HepG2 (cell line): ENCODE results near the gene COX10. TPM values are rescaled to one million over a fixed set of nuclear protein-coding genes. Genes with fewer than 3 reads are reported as not detected.

Experiments
- GABPB1 ChIP-seq: IDR thresholded peaks from 2 replicates; pipeline ENCODE4 v1.6.1; 2016; ENCODE audit warnings: mild to moderate bottlenecking, missing genetic modification reagents, moderate library complexity, missing compliant biosample characterization
- HDAC2 ChIP-seq: sonication (generic); formaldehyde crosslinking; IDR thresholded peaks from 2 replicates; pipeline ENCODE4 v1.4.0; 2020; ENCODE audit warnings: missing genetic modification reagents
- HNF4A ChIP-seq: sonication (generic); formaldehyde crosslinking; IDR thresholded peaks from 2 replicates; pipeline ENCODE4 v1.4.0; 2020; ENCODE audit warnings: missing genetic modification reagents
- LBX2 ChIP-seq: sonication (generic); formaldehyde crosslinking; IDR thresholded peaks from 2 replicates; pipeline ENCODE4 v1.5.0; 2020; ENCODE audit warnings: missing genetic modification reagents, mild to moderate bottlenecking, borderline replicate concordance
- MYPOP ChIP-seq: sonication (generic); formaldehyde crosslinking; IDR thresholded peaks from 2 replicates; pipeline ENCODE4 v1.8.1; 2023; ENCODE audit warnings: mild to moderate bottlenecking, moderate library complexity, missing genetic modification reagents
- SOX13 ChIP-seq, 3 experiments: fragments of 450-650 bp in 1 of 3; sonication (generic) in 1 of 3; formaldehyde crosslinking in 1 of 3; IDR thresholded peaks in 2 of 3; conservative IDR thresholded peaks in 1 of 3; 2 replicates each; pipeline versions ENCODE4 v1.5.0 to v1.6.1; 2016 to 2020; ENCODE audit warnings: antibody characterized with exemption in 1 of 3, mild to moderate bottlenecking in 1 of 3, missing compliant biosample characterization in 1 of 3, missing genetic modification reagents in 1 of 3, moderate library complexity in 1 of 3
- ZBTB39 ChIP-seq: sonication (generic); formaldehyde crosslinking; IDR thresholded peaks from 2 replicates; pipeline ENCODE4 v1.5.0; 2020; ENCODE audit warnings: missing genetic modification reagents
- ZBTB40 ChIP-seq, 2 experiments: fragments of 450-650 bp in 1 of 2; sonication (generic) in 1 of 2; formaldehyde crosslinking in 1 of 2; IDR thresholded peaks; 2 replicates each; pipeline versions ENCODE4 v1.6.1 to v1.8.0; 2016 to 2022; ENCODE audit warnings: antibody characterized with exemption in 1 of 2, mild to moderate bottlenecking in 1 of 2, missing genetic modification reagents in 1 of 2
- ZKSCAN5 ChIP-seq: sonication (generic); formaldehyde crosslinking; IDR thresholded peaks from 2 replicates; pipeline ENCODE4 v1.5.1; 2020; ENCODE audit warnings: mild to moderate bottlenecking, missing genetic modification reagents
- ZNF205 ChIP-seq: IDR thresholded peaks from 2 replicates; pipeline ENCODE4 v1.6.1; 2018; ENCODE audit warnings: missing biosample characterization, missing genetic modification reagents
- ZSCAN21 ChIP-seq: sonication (generic); formaldehyde crosslinking; IDR thresholded peaks from 2 replicates; pipeline ENCODE4 v1.8.0; 2022; ENCODE audit warnings: mild to moderate bottlenecking, missing genetic modification reagents, moderate library complexity, borderline replicate concordance
- polyA plus RNA-seq, 8 experiments: library from polyadenylated mRNA; depleted of rRNA in 3 of 8; stranded (reverse) in 7 of 8; unstranded in 1 of 8; fragments of >200 nt; fragmentation: Illumina TruSeq in 4 of 8; extraction: Trizol in 4 of 8; gene quantifications; 2 replicates each; pipeline versions ENCODE4 v1.2.1 to v1.2.3, GENCODE V29; 2011 to 2016; ENCODE audit warnings: low read depth in 4 of 8, missing spikeins in 1 of 8, mixed read lengths in 1 of 8; ENCODE audit not compliant: insufficient read depth in 1 of 8
- total RNA-seq, 5 experiments: library from RNA; depleted of rRNA; stranded (reverse); fragments of >200 nt; fragmentation: Illumina TruSeq; extraction: Trizol; gene quantifications; 2 replicates each; pipeline ENCODE4 v1.2.3, GENCODE V29; 2016; ENCODE audit warnings: low read depth in 1 of 5

The COX10 gene
- total and polyA plus RNA-seq, 2 of the 13 experiments (the other 11 are each of a cell fraction or from before 2014, with no cell fraction given) = 13.9 to 20.1 TPM

- no peak for TF ChIP-seq MYPOP (CRISPR knock-in tag)
- TF ChIP-seq ZBTB40 (IDR thresholded peaks at IDR 0.05) = no peak
- no peak for TF ChIP-seq ZBTB40 (CRISPR knock-in tag; IDR thresholded peaks at IDR 0.05)
- 0 out of 2 replicates have a peak, but pooled peaks have one; percentile 37 for TF ChIP-seq ZNF205 (CRISPR knock-in tag)
- no peak for TF ChIP-seq GABPB1 (CRISPR knock-in tag)
- no peak for TF ChIP-seq ZSCAN21
- no peak for TF ChIP-seq ZKSCAN5 (CRISPR knock-in tag)
- no peak for TF ChIP-seq ZBTB39
- TF ChIP-seq HNF4A (CRISPR knock-in tag) = peak; percentile 82
- no peak for TF ChIP-seq SOX13 (IDR thresholded peaks at IDR 0.05)
- peak in 1 of 2 experiments; percentile 30; a peak in 1 of 4 replicates for TF ChIP-seq SOX13 (CRISPR knock-in tag; conservative IDR thresholded peaks at IDR 0.05 in 1 of 2, IDR thresholded peaks at IDR 0.05 in 1 of 2)
- TF ChIP-seq LBX2 (CRISPR knock-in tag) = no peak
- peak; percentile 49; the same call in 1 of the 2 replicates for TF ChIP-seq HDAC2 (CRISPR knock-in tag)
These were observed 16.3 kb upstream of the COX10 start (continued) for GRCh38 chr17:14052886-14053615.
